Pancreas (tissue), 10 donors: ENCODE data around the gene KHDC4. TPM values are rescaled to one million over a fixed set of nuclear protein-coding genes. Genes with fewer than 3 reads are reported as not detected.

ENCODE experiments used
- ATAC-seq, 4 donors: fragments of 200-7000 bp; cut with Tn5 transposase; one replicate each; pipeline versions ENCODE4 v1.8.0 to v1.9.1; 2020; ENCODE audit warnings: mild to moderate bottlenecking in 4 of 4, moderate library complexity in 4 of 4
- DNase-seq, 6 donors: peaks; one replicate each; pipeline ENCODE4 v3.0.0-alpha.2; 2020
- FAIRE-seq: peaks from 2 replicates; lab custom pipeline; 2012; peaks lifted over from hg19 to GRCh38; lab: Jason Lieb, UNC
- H3K27ac ChIP-seq, 4 donors: fragments of 200-600 bp; sonication (generic); 1 replicate in 3 of 4; 2 replicates in 1 of 4; pipeline versions ENCODE4 v1.5.0 to v1.8.0; 2020
- H3K27me3 ChIP-seq, 4 donors: fragments of 200-600 bp; one replicate each; pipeline ENCODE4 v1.8.0; 2021
- H3K36me3 ChIP-seq, 3 donors: fragments of 200-600 bp; sonication (generic) in 1 of 3; one replicate each; pipeline versions ENCODE4 v1.5.0 to v1.8.0; 2020 to 2021
- H3K4me1 ChIP-seq, 3 donors: fragments of 200-600 bp; one replicate each; pipeline ENCODE4 v1.8.0; 2021
- H3K4me3 ChIP-seq, 4 donors: fragments of 200-600 bp; sonication (generic) in 2 of 4; one replicate each; pipeline versions ENCODE4 v1.5.0 to v1.8.0; 2020 to 2021
- H3K9me3 ChIP-seq, 4 donors: fragments of 200-600 bp; one replicate each; pipeline ENCODE4 v1.8.0; 2021
- CTCF ChIP-seq, 4 donors: fragments of 200-600 bp; sonication (generic) in 3 of 4; IDR thresholded peaks; one replicate each; pipeline versions ENCODE4 v1.5.0 to v1.8.0; 2021; ENCODE audit warnings: antibody characterized with exemption in 4 of 4
- WGBS, 2 donors: extraction: QIAGEN DNeasy Blood & Tissue Kit; methylation state at CpG; one replicate each; pipeline ENCODE4 v1.1.7; 2013; 5-methylcytosine and 5-hydroxymethylcytosine counted together
- intact Hi-C, 3 donors: fragments of 100-400 bp; cut with DNase I; formaldehyde crosslinking; loops; one replicate each; pipeline versions ENCODE4 v1.11.1 to v1.14.2; 2022
- polyA plus RNA-seq, 2 donors: library from polyadenylated mRNA; stranded (reverse); fragments of 200-250 nt; gene quantifications; one replicate each; pipeline ENCODE4 v1.2.3, GENCODE V29; 2013
- total RNA-seq, 6 donors: library from RNA; stranded (reverse); fragmentation: NEBNext Ultra II Directional in 4 of 6; extraction: Animal tissue kit (Norgen Biotek cat#: 25700) in 4 of 6; gene quantifications; one replicate each; pipeline versions ENCODE4 v1.2.1 to v1.2.4, GENCODE V29; 2021 to 2023
- donor health status: healthy with polysubstance abuse.
- donor health status: DM: no; HTN: no; CAD: no; lungs with moderate emphysema.
- donor health status: DM: no; HTN: no; CAD: no.
- donor health status: control.
- donor health status: control.
- donor health status: Bipolar disorder and iron deficiency.
- donor health status: DM: yes; HTN: yes; CAD: no.
- donor health status: DM: no; HTN: no; CAD: no.
- donor health status: DM: no; HTN: no; CAD: no.
- donor health status: DM: yes; HTN: yes; CAD: no.

The KHDC4 gene
- total and polyA plus RNA-seq, 8 donors: 11.9 to 32.8 (median 19.1) TPM

GRCh38 chr1:155884982-155885381 lies 49.2 kb downstream of the KHDC4 start:
- ATAC-seq (no peak), DNase-seq (no peak), FAIRE-seq (no peak)
- Histone ChIP-seq H3K36me3 (no peaks in the 10 kb centered on the region), H3K9me3 (no peaks in the 10 kb centered on the region), H3K27ac (no peak overlapping the region), H3K27me3 (no peaks in the 10 kb centered on the region), H3K4me3 (no peak overlapping the region), H3K4me1 (peaks cover 0 to 3% (median 0%) of the 10 kb centered on the region in 3 donors)
- intact Hi-C loops: no loop called here
- no peak for TF ChIP-seq CTCF (IDR thresholded peaks at IDR 0.05)

- no peak overlapping the region for H3K27ac ChIP-seq
- H3K4me1 ChIP-seq: no peaks in the 10 kb centered on the region
- H3K4me3 ChIP-seq: no peak overlapping the region
- FAIRE-seq (no peak), DNase-seq (no peak), ATAC-seq (no peak)
- intact Hi-C loops: no loop called here
- WGBS, 2 donors: 55 to 66% methylated on average over 9 of the region's 9 CpGs
- H3K27me3 ChIP-seq: no peaks in the 10 kb centered on the region
- H3K36me3 ChIP-seq: no peaks in the 10 kb centered on the region
- H3K9me3 ChIP-seq: no peaks in the 10 kb centered on the region
- TF ChIP-seq CTCF (IDR thresholded peaks at IDR 0.05): no peak
These were observed 49.9 kb downstream of the KHDC4 start for GRCh38 chr1:155884031-155884960.

DNA sequence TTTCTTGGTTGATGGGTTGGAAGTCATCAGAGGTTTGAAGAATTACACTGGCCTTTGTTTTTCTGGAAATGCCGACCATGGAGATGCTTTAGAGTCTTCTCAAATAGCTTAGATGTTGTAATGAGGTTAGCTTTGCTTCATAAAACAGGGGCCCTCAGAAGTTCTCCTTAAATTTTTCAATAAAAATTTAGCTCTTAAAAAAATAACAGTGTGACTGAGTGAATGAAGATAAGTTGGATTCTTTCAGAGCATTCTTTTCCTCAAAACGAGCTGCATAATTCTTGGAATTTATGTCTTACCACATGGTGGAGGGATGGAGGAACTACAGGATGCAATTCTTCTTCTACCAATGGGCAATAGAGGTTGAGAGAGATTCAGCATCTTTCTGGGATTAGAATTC lies 51.4 kb downstream of the KHDC4 start:
- ATAC-seq: no peak
- H3K9me3 ChIP-seq: no peaks in the 10 kb centered on the region
- FAIRE-seq: no peak
- no peak for DNase-seq
- no peaks in the 10 kb centered on the region for H3K36me3 ChIP-seq
- WGBS, 2 donors: 53 to 62% methylated on average over 2 of the region's 2 CpGs
- intact Hi-C loops: no loop called here
- no peaks in the 10 kb centered on the region for H3K27me3 ChIP-seq
- no peaks in the 10 kb centered on the region for H3K4me1 ChIP-seq
- H3K4me3 ChIP-seq: no peak overlapping the region
- TF ChIP-seq CTCF (IDR thresholded peaks at IDR 0.05): no peak
- no peak overlapping the region for H3K27ac ChIP-seq

DNA sequence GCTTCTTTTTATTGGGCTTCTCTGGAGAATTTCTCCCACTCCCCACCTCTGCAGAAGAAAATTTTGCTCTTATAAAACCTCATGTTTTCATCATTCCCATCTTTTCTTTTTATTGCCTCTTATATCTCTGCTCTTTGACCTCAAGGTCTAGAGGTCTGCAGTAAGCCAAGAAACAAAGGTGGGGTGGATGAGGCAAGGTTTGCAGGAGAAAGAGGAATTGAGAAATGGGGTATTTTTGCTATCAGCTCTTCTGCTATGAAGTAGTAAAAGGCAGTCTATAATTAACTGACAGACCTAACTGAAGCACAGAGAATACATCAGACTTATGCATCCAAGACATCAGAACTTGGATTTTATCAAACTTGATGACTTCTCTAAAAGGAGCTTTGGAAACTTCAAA lies 52.0 kb downstream of the KHDC4 start:
- no peak overlapping the region for H3K27ac ChIP-seq
- no peak for FAIRE-seq
- intact Hi-C loops: no loop called here
- TF ChIP-seq CTCF (IDR thresholded peaks at IDR 0.05): no peak
- no peaks in the 10 kb centered on the region for H3K9me3 ChIP-seq
- H3K4me3 ChIP-seq: no peak overlapping the region
- no peak for DNase-seq
- no peaks in the 10 kb centered on the region for H3K27me3 ChIP-seq
- H3K36me3 ChIP-seq: no peaks in the 10 kb centered on the region
- no peak for ATAC-seq
- H3K4me1 ChIP-seq: no peaks in the 10 kb centered on the region

GRCh38 chr1:155880950-155881349 lies 53.3 kb downstream of the KHDC4 start:
- Histone ChIP-seq H3K4me3 (no peak overlapping the region), H3K9me3 (no peaks in the 10 kb centered on the region), H3K27ac (no peak overlapping the region), H3K4me1 (no peaks in the 10 kb centered on the region), H3K27me3 (no peaks in the 10 kb centered on the region), H3K36me3 (no peaks in the 10 kb centered on the region)
- ATAC-seq (no peak), FAIRE-seq (no peak), DNase-seq (no peak)
- WGBS, 2 donors: 71 to 73% methylated on average over 6 of the region's 6 CpGs
- TF ChIP-seq CTCF (IDR thresholded peaks at IDR 0.05): no peak
- intact Hi-C loops: no loop called here
